Natural killer cell treated with Interleukin-12 subunit alpha and Interleukin-12 subunit beta and Interleukin-15 and Interleukin-18, amount 100 ng/mL, for 72 hours (primary cell): ENCODE measurements around the gene SCCPDH. TPM values are rescaled to one million over a fixed set of nuclear protein-coding genes. Genes with fewer than 3 reads are reported as not detected.

Experiments used
- ATAC-seq, 2 donors: fragments of 150-1000 bp; cut with Tn5 transposase in 1 of 2; sonication (Bioruptor Pico), chemical (Tn5 transposase) in 1 of 2; 2 replicates each; pipeline ENCODE4 v1.10.0; 2021
- DNase-seq: peaks from one replicate; pipeline ENCODE4 v3.0.0; 2022; ENCODE audit warnings: low spot score
- H3K27ac Mint-ChIP-seq, 2 donors: 1 replicate in 1 of 2; 2 replicates in 1 of 2; pipeline ENCODE4 v1.8.0; 2022; ENCODE audit warnings: mixed read lengths in 2 of 2, mild to moderate bottlenecking in 1 of 2, moderate library complexity in 1 of 2
- H3K27me3 Mint-ChIP-seq, 2 donors: 1 replicate in 1 of 2; 2 replicates in 1 of 2; pipeline ENCODE4 v1.8.0; 2022; ENCODE audit warnings: mixed read lengths in 2 of 2
- H3K36me3 Mint-ChIP-seq: one replicate; pipeline ENCODE4 v1.8.0; 2022; ENCODE audit warnings: mixed read lengths
- H3K4me1 Mint-ChIP-seq, 2 donors: 1 replicate in 1 of 2; 2 replicates in 1 of 2; pipeline ENCODE4 v1.8.0; 2022; ENCODE audit warnings: low read depth in 2 of 2, mixed read lengths in 2 of 2, mild to moderate bottlenecking in 1 of 2
- H3K4me3 Mint-ChIP-seq: one replicate; pipeline ENCODE4 v1.8.0; 2022; ENCODE audit warnings: mixed read lengths
- H3K9me3 Mint-ChIP-seq: 2 replicates; pipeline ENCODE4 v1.8.0; 2022; ENCODE audit warnings: mixed read lengths
- total RNA-seq, 2 donors: library from RNA; stranded (reverse); gene quantifications; one replicate each; pipeline ENCODE4 v1.2.3, GENCODE V29; 2022

Gene SCCPDH, protein sequence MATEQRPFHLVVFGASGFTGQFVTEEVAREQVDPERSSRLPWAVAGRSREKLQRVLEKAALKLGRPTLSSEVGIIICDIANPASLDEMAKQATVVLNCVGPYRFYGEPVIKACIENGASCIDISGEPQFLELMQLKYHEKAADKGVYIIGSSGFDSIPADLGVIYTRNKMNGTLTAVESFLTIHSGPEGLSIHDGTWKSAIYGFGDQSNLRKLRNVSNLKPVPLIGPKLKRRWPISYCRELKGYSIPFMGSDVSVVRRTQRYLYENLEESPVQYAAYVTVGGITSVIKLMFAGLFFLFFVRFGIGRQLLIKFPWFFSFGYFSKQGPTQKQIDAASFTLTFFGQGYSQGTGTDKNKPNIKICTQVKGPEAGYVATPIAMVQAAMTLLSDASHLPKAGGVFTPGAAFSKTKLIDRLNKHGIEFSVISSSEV
- 10 to 100 TPM; 12.3 to 18.2 TPM for total RNA-seq

DNA sequence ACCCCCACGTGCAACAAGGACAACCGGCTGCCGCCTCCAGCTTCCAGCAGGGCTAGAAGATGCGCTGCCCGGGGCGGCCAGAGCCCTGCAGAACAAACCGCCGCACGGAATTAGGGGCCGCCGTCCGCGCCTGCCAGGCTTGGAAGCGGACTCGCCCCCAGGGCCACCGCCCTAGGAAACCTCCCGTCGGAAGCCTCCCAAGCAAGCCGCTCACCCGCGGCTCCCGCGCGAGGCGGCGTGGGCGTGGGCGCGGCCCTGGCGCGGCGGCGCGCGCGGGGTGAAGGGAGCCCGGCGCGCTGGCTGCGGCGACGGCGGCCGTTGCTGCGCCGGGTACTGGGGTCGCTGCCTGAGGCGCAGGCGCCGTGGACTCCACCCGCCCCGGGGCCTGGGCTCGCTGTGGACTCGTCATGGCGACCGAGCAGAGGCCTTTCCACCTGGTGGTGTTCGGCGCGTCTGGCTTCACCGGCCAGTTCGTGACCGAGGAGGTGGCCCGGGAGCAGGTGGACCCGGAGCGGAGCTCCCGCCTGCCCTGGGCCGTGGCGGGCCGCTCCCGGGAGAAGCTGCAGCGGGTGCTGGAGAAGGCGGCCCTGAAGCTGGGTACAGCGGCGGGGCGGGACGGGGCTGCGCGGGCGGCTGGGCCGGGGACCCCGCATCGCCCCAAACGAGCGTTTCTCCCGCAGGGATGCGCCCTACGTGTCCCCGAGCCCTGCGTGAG is at the start of gene SCCPDH:
Gene SCCPDH (plus strand): TSS at position 394 of the 715 bp plus-strand sequence. CDS start 14 bp downstream, at position 408.
- Mint-ChIP-seq H3K27me3 (peaks cover 0 to 4% of the 10 kb centered on the region in 2 donors), H3K4me3 (peak within 1 kb of the TSS; percentile 93), H3K36me3 (peaks cover 25% of the 10 kb centered on the region), H3K9me3 (peaks cover 5% of the 10 kb centered on the region), H3K4me1 (peaks cover 8 to 10% of the 10 kb centered on the region in 2 donors), H3K27ac (peak within 1 kb of the TSS; percentile 60 to 82)
- DNase-seq (peak; percentile 82), ATAC-seq (peak; percentile 97 to 98)

DNA sequence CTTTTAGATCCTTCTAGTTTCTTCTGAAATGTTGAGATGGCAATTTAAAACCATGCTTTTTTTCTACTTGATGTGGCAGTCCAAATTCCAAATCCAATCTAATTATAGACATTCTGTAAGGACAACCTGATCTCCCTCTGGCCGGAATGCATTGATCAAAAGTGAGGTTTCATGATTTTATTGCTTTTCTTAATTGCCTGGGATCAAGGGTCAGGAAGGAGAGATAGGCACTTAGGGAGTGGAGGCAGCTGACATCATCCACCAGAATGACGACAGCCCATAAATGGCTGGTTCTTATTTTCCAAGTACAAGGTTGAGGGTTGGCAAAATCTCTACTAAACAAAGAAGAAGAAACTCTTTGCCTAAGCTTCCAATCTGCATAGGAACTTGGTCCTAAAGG is 46.4 kb upstream of the SCCPDH start:
- DNase-seq (no peak), ATAC-seq (no peak)
- Mint-ChIP-seq H3K27me3 (no peaks in the 10 kb centered on the region), H3K27ac (no peak overlapping the region), H3K4me3 (no peak overlapping the region), H3K4me1 (no peaks in the 10 kb centered on the region), H3K9me3 (no peaks in the 10 kb centered on the region), H3K36me3 (no peaks in the 10 kb centered on the region)

DNA sequence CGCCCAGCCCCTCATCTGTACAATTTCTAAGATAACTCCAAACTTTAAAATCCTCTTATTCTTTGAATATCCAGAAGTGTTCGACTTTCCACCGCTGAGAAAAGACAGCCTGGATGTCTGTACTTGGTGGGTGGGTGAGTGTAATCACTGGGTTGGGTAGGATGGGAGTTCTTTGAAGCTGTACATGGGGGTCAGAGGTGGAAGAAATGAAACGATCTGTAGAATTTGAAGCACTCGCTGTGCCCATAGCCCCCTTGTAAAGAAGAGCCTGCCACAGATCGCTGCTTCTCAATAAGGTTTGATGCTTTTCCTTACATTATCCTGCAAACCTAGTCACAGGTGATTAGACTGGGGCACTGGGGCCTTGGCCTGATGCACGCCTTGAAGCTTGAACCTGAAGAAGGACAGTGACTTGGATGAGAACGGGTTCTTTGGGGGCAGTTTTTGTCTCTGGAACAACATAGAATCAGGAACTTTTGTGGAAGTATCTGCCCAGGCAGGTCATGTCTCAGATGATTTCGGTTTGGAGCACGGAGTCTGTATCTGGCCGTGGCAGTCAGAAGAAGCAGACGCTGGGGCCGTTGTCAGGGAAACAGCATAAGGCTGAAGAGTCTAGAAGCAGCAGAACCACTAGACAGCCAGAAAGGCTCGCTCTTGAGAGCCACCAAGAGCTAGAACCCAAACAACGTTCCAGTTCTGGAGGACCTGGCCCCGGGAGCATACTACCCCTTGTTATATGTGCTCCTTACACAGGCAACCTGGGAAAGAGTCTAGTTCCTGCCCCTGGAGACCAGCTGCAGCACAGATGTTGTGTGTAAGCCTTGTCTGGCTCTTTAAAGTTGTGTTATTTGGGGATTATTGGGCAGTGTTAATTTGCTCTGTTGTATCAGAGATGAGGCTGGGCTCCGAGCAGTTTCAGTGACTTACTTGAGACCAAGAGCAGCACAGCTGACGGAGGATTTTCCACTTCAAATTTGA is 45.1 kb upstream of the SCCPDH start:
- H3K9me3 Mint-ChIP-seq, result no peaks in the 10 kb centered on the region
- H3K27me3 Mint-ChIP-seq, result no peaks in the 10 kb centered on the region
- H3K4me1 Mint-ChIP-seq, result no peaks in the 10 kb centered on the region
- H3K27ac Mint-ChIP-seq, result no peak overlapping the region
- DNase-seq (no peak), ATAC-seq (no peak)
- H3K36me3 Mint-ChIP-seq, result no peaks in the 10 kb centered on the region
- H3K4me3 Mint-ChIP-seq, result no peak overlapping the region

DNA sequence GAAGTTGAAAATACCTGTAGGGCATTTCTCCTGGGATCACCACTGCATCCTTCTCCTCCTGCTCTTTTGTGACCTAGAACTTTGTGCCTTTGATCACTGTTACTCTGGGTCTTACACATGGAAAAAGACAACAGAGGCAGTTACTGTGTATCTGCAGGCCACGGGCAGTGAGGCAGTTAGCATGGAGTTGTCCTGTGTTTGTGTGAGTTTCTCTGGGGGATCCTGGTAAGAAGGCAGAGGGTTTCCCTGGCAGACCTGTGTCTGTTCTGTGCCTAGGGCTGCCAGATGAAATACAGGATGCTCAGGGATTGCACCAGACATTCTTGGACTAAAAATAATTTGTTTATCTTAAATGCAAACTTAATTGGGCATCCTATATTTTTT is 44.4 kb upstream of the SCCPDH start:
- DNase-seq, result no peak
- ATAC-seq, result no peak
- H3K9me3 Mint-ChIP-seq, result no peaks in the 10 kb centered on the region
- no peak overlapping the region for H3K27ac Mint-ChIP-seq
- no peaks in the 10 kb centered on the region for H3K4me1 Mint-ChIP-seq
- H3K4me3 Mint-ChIP-seq, result no peak overlapping the region
- H3K36me3 Mint-ChIP-seq, result no peaks in the 10 kb centered on the region
- H3K27me3 Mint-ChIP-seq, result no peaks in the 10 kb centered on the region

DNA sequence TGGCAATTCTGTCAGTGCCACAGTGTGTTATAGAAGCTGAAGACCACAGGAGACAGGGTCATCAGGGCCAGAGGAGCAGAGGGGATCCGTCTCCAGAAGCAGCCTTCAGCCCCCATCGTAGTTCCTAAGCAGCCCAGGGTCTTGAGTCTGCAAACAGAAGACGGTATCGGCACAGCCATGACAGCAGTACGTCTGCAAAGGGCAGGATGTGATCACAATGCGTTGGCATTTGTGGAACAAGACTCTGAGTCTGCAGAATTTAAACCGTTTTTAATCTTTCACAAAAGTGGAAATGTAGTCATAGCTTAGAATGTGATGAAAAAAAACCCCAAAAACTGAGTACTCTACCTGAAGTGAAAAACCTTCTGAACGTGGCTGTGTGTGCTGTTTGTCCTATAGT is 44.0 kb upstream of the SCCPDH start:
- H3K4me1 Mint-ChIP-seq, result no peaks in the 10 kb centered on the region
- no peaks in the 10 kb centered on the region for H3K36me3 Mint-ChIP-seq
- ATAC-seq, result no peak
- H3K27me3 Mint-ChIP-seq, result no peaks in the 10 kb centered on the region
- DNase-seq, result no peak
- H3K9me3 Mint-ChIP-seq, result no peaks in the 10 kb centered on the region
- H3K4me3 Mint-ChIP-seq, result no peak overlapping the region
- H3K27ac Mint-ChIP-seq, result no peak overlapping the region

DNA sequence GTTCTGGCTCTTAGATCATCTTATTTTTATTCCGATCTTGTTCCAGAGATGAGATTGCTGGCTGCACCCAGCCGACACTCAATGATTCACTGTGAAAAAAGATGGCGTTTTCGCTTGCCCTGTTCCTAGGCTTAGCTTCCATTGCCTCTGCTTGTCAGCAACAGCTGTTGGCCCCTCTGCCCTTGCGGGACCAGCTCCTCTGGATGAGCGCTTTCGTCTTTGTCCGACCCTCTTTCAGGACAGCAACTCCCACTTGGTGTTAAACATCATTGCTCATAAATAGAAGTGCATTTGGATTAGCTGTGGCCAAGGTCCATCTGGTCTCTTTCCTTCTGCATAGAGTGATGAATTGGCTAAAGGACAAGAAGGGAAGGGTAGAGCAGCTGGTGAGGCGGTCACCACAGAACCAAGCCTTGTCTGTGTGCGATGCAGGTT is 43.5 kb upstream of the SCCPDH start:
- Mint-ChIP-seq H3K4me3 (no peak overlapping the region), H3K9me3 (no peaks in the 10 kb centered on the region), H3K36me3 (no peaks in the 10 kb centered on the region), H3K4me1 (no peaks in the 10 kb centered on the region), H3K27ac (no peak overlapping the region), H3K27me3 (no peaks in the 10 kb centered on the region)
- ATAC-seq (no peak), DNase-seq (no peak)

DNA sequence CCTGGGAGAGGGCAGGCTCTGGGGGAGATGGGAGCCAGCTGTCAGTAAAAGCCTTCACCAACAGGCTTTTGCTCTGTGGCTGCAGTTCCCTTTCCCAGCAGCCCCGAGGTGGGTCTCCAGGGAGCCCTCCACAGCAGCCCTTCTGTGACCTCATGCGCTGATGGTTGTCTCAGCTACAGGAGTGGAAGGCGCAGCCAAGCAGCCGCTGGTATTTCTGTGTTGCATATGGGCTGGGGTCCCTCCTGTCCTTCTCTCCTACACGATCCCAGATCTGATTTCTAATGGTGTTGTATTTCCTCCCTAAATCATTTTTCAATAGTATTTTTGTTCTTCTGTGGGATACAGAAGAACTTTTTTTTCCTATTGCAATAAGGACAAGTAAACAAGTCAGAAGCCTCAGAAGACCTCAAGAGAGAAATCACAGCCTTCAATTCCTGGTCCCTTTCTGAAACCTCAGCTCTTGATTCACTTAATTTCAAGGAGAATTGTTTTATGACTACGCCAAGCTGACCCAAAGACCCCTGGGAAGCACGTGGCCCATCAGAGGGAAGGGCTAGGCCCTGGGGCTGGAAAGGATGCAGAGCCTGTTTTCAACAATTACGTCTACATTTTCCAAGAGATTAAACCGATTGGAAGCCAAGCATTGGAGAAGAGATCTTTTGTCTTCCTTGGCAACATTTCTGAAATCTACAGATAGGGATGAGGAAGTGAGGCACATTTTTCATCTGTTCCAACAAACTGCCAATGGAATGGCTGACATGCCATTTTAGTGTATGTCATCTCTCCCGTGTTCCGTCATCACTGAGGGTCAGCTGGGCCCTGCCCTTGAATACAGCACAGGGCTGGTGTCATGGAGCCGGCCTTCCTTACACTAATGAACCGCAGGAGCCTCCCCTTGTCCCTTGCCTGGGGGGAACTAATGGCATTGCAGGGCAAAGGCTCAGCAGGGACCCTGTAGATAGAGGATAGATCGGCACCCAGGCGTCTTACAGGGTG is 42.0 kb upstream of the SCCPDH start:
- no peak for ATAC-seq
- H3K4me3 Mint-ChIP-seq, result no peak overlapping the region
- H3K36me3 Mint-ChIP-seq, result no peaks in the 10 kb centered on the region
- H3K27ac Mint-ChIP-seq, result no peak overlapping the region
- DNase-seq, result no peak
- H3K27me3 Mint-ChIP-seq, result peaks cover 0 to 2% of the 10 kb centered on the region in 2 donors
- H3K9me3 Mint-ChIP-seq, result no peaks in the 10 kb centered on the region
- H3K4me1 Mint-ChIP-seq, result no peaks in the 10 kb centered on the region

DNA sequence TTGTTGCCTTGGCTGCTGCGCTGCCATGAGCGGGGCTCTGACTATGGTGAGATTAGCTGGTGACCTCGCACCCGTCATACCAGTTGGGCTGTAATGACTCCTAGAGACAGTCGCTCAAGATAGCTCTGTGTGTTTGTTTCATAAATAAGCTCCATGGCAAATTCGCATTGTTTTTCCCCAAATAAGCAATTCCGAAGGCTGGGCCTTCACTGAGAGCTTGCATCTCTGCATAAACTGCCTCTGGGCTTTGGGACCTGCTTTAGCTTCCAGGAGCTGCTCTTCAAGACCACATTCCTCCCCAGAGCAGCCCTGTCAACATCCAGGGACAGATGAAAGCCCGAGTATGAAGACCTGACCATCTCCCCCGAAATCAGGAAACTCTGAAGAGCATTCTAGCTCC is 40.7 kb upstream of the SCCPDH start:
- Mint-ChIP-seq H3K27ac (peak overlapping the region in 1 of 2 donors; percentile 45), H3K9me3 (no peaks in the 10 kb centered on the region), H3K4me1 (no peaks in the 10 kb centered on the region), H3K4me3 (no peak overlapping the region), H3K36me3 (no peaks in the 10 kb centered on the region), H3K27me3 (peaks cover 0 to 2% of the 10 kb centered on the region in 2 donors)
- DNase-seq (no peak), ATAC-seq (no peak)

DNA sequence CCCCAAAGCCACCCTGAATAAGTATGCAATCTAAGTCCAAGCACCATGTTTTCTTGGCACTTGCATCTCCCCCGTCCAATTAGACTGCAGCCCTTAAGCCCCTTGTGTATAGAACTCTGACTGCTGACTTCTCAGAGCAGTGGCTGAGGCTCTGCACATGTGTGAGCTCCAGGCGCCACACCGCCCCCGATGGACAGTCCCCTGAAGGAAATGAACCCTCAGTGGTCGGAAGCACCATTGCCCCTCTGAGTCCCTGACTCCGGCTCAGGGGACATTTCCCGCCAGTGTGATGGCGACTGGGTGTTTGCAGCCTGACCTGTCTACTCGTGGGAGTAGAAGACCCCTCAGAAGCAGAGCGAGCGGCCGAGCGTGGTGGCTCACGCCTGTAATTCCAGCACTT is 37.2 kb upstream of the SCCPDH start:
- H3K4me1 Mint-ChIP-seq, result peaks cover 0 to 3% of the 10 kb centered on the region in 2 donors
- no peak overlapping the region for H3K4me3 Mint-ChIP-seq

DNA sequence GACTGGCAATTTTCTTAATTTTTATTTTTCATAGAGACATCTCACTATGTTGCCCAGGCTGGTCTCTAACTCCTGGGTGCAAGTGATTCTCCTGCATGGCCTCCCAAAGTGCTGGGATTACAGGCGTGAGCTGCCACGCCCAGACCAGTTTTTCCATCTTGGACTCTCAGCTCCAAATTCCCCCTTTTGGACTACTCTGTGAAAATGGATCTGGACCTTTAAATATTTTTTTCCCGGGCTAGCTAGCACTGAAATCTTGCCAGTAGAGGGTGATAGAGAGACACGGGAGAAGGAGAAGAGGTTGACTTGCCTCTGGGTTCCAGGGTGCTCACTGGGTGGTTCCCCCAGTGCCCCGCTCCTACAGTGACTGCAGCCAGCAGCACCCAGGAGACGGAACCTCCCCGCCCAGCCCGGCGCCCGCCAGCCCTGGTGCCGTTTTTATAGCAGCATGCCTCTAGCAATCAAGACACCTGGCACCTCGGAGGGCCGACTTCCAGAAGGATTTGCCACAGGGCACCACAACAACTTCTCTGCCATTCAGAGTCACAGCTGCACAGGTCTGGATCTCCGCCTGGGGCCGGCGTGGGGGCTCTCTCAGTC is 34.7 kb upstream of the SCCPDH start:
- peaks cover 2% of the 10 kb centered on the region for H3K9me3 Mint-ChIP-seq
- H3K4me1 Mint-ChIP-seq, result peaks cover 0 to 3% of the 10 kb centered on the region in 2 donors
- no peaks in the 10 kb centered on the region for H3K36me3 Mint-ChIP-seq
- peaks cover 0 to 5% of the 10 kb centered on the region in 2 donors for H3K27me3 Mint-ChIP-seq
- peak; percentile 64 for DNase-seq
- no peak overlapping the region for H3K27ac Mint-ChIP-seq
- no peak overlapping the region for H3K4me3 Mint-ChIP-seq
- peak; percentile 89 to 93 for ATAC-seq

More for the DNA sequence above, 37.2 kb upstream of the SCCPDH start:
- DNase-seq (no peak), ATAC-seq (no peak)
- Mint-ChIP-seq H3K9me3 (no peaks in the 10 kb centered on the region), H3K27me3 (peaks cover 0 to 5% of the 10 kb centered on the region in 2 donors), H3K27ac (no peak overlapping the region), H3K36me3 (no peaks in the 10 kb centered on the region)

DNA sequence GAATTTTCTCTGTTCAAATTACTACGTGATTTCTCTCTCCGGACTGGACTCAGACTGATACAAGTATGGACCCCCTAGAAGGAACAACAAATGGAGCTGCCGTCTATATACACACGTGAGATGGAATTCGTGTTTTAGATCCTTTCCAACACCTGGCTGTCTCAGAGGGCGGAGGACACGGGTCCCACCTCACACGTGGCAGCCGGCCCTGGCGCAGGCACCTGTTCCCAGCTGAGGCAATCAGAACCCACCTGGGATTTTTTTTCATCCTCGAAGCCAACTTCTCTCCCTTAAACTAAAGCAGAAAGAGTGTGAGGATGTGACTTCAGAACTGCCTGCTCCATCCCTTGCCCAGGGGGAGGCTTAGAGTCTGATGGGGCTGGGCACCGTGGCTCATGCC is 34.1 kb upstream of the SCCPDH start:
- H3K36me3 Mint-ChIP-seq, result no peaks in the 10 kb centered on the region
- no peak overlapping the region for H3K4me3 Mint-ChIP-seq
- H3K27ac Mint-ChIP-seq, result no peak overlapping the region
- ATAC-seq (no peak), DNase-seq (no peak)
- peaks cover 0 to 3% of the 10 kb centered on the region in 2 donors for H3K4me1 Mint-ChIP-seq
- peaks cover 5% of the 10 kb centered on the region for H3K9me3 Mint-ChIP-seq
- H3K27me3 Mint-ChIP-seq, result peaks cover 0 to 5% of the 10 kb centered on the region in 2 donors
